BE2C (cell line): ENCODE measurements around the gene ZNF341.

ENCODE experiments used
- DNase-seq: peaks from one replicate; pipeline ENCODE4 v3.0.0-alpha.2; 2020
- H3K27me3 ChIP-seq: fragments of 250-450 bp; sonication (Bioruptor Pico); 2 replicates; pipeline ENCODE4 v1.5.1; 2020; ENCODE audit warnings: mild to moderate bottlenecking
- H3K36me3 ChIP-seq: fragments of 250-450 bp; sonication (Bioruptor Pico); 2 replicates; pipeline ENCODE4 v1.5.1; 2020; ENCODE audit warnings: mild to moderate bottlenecking
- H3K4me1 ChIP-seq: fragments of 250-450 bp; sonication (Bioruptor Pico); 2 replicates; pipeline ENCODE4 v1.5.1; 2020
- H3K4me3 ChIP-seq: 2 replicates; pipeline ENCODE4 v1.5.1; 2011; ENCODE audit warnings: low read depth, low read length
- H3K9me3 ChIP-seq: fragments of 250-450 bp; sonication (Bioruptor Pico); 2 replicates; pipeline ENCODE4 v1.5.1; 2020
- TF ChIP-seq, protein P1 (sequence below): IDR thresholded peaks from 2 replicates; pipeline ENCODE4 v1.5.1; 2012; ENCODE audit warnings: mild to moderate bottlenecking, low read depth, low read length

Gene ZNF341

DNA sequence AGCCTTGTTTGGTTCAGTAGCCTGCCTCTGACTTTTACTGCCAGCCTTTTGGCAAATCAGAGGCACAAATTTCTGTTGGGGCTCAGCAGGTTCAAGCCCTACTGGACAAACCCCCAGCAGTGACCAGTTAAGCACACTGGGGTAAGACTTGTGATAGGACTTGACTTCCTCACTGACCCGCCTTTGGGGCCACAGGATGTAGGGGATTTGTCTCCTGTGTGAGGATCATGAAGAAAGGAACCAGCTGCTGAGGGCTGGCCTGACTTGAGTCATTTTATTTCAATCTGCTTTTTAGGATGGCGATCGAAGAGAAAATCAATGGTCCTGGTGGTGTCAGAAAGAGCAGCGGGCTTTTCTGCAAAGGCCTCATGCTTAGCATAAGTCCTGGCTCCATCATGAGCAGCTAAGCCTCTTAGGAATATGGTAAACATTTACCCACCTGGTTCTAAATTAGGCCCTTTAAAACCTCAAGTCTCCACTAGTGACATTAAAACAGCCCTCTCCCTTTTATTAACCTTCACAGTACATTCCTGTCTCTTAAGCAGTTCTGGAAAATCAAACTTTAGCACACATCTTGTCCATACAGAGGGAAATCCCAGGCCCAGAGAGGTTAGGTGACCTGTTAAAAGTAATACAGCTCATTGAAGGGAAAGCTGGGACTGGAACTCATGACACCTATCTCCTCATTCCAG lies 96.0 kb downstream of the ZNF341 start:
- no peak for DNase-seq
- H3K27me3 ChIP-seq, result no peaks in the 10 kb centered on the region
- no peak overlapping the region for H3K4me3 ChIP-seq
- H3K9me3 ChIP-seq, result no peaks in the 10 kb centered on the region
- peaks cover 17% of the 10 kb centered on the region for H3K4me1 ChIP-seq
- TF ChIP-seq, protein P1, sequence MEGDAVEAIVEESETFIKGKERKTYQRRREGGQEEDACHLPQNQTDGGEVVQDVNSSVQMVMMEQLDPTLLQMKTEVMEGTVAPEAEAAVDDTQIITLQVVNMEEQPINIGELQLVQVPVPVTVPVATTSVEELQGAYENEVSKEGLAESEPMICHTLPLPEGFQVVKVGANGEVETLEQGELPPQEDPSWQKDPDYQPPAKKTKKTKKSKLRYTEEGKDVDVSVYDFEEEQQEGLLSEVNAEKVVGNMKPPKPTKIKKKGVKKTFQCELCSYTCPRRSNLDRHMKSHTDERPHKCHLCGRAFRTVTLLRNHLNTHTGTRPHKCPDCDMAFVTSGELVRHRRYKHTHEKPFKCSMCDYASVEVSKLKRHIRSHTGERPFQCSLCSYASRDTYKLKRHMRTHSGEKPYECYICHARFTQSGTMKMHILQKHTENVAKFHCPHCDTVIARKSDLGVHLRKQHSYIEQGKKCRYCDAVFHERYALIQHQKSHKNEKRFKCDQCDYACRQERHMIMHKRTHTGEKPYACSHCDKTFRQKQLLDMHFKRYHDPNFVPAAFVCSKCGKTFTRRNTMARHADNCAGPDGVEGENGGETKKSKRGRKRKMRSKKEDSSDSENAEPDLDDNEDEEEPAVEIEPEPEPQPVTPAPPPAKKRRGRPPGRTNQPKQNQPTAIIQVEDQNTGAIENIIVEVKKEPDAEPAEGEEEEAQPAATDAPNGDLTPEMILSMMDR, result no peak
- no peaks in the 10 kb centered on the region for H3K36me3 ChIP-seq

DNA sequence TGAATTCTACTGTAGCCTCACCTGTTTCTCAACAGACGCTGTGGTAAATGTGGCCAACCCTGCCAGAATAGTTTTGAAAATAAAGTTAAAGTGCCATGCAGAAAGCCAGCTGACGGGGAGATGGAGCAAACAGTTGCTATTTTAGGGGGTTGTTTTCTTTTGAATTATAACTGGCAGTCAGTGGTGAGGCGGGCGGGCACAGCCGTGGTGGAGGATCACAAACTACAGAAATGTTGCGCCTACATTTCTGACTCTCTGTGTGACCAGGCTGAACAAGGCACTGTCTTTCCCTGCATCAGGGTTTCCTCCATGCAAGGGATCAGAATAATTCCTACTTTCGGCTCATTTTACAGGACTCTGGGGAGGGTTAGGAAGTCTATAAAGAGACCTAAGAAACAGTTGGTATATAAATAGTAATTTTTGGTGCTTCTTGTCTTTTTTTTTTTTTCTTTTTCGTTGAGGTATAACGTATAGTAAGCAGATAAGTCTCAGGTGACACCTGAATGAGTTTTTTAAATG lies 96.6 kb downstream of the ZNF341 start:
- DNase-seq, result no peak
- TF ChIP-seq, protein P1, result no peak
- H3K4me3 ChIP-seq, result no peak overlapping the region
- no peaks in the 10 kb centered on the region for H3K27me3 ChIP-seq
- no peaks in the 10 kb centered on the region for H3K9me3 ChIP-seq
- no peaks in the 10 kb centered on the region for H3K36me3 ChIP-seq
- peaks cover 17% of the 10 kb centered on the region for H3K4me1 ChIP-seq

DNA sequence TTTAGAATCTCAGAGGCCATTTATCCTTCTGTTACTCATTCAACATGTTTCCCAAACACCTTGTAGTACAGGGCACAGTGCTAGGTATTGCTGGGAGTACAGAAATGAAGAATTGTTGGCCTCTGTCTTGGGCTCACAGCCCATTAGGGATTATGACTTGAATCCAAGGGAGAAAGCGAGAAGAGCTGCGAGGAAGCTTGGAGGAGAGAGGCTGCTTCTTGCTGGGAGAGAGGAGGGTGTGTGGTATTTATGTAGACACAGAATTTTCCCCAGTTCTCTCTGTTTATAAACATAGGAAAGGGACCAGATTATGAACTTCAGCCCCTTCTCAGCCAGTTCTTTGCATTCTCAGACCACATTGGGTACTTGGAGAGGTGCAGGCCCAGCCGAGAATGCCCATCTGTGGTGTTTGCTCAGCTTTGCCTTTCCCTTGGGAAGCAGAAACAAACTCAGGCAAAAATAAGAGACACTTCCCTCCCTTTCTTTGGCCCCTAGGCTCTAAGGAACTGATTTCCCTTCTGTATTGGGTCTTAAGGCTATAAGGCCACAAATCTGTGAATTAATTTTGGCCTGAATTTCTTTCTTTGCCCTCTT lies 97.3 kb downstream of the ZNF341 start:
- Histone ChIP-seq H3K9me3 (no peaks in the 10 kb centered on the region), H3K27me3 (no peaks in the 10 kb centered on the region), H3K4me3 (no peak overlapping the region), H3K36me3 (no peaks in the 10 kb centered on the region), H3K4me1 (peaks cover 17% of the 10 kb centered on the region)
- no peak for DNase-seq
- TF ChIP-seq, protein P1, result no peak

DNA sequence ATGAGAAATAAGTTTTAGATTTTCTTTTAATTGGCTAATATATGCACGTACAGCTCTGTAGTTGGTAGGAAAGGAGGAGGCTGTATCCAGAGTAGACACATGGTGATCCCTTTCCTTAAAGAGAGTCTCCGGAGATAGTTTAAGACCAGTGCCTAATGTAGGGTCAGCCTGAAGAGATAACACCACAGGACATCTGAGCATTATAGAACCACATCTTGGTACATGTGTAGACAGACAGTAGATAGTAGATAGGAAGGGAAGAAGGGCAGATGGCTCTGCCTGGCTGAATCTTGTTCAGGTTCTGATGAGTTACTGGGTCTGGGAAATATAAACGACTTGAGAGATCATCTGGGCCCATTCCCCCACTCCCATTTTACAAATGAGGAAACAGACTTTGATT lies 97.8 kb downstream of the ZNF341 start:
- Histone ChIP-seq H3K9me3 (no peaks in the 10 kb centered on the region), H3K4me1 (peaks cover 17% of the 10 kb centered on the region), H3K36me3 (no peaks in the 10 kb centered on the region), H3K4me3 (no peak overlapping the region), H3K27me3 (no peaks in the 10 kb centered on the region)
- DNase-seq, result no peak
- TF ChIP-seq, protein P1, result no peak

DNA sequence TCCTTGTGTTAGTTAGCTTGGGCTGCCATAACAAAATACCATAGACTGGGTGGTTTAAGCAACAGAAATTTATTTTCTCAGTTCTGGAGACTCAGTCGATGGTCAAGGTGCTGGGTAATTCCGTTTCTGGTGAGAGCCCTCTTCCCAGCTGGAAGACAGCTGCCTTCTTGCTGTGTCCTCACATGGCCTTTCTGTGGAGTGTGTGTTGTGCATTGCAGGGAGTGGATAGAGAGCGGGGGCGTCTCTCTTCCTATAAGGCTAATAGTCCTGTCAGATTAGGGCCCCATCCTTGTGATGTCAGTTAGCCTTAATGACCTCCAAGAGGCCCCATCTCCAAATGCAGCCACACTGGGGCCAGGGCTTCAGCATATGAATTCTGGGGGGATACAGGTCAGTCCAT lies 98.6 kb downstream of the ZNF341 start:
- peaks cover 17% of the 10 kb centered on the region for H3K4me1 ChIP-seq
- peak; percentile 26 for DNase-seq
- TF ChIP-seq, protein P1, result no peak
- no peaks in the 10 kb centered on the region for H3K9me3 ChIP-seq
- H3K27me3 ChIP-seq, result no peaks in the 10 kb centered on the region
- H3K4me3 ChIP-seq, result no peak overlapping the region
- no peaks in the 10 kb centered on the region for H3K36me3 ChIP-seq
